HepG2 (cell line): ENCODE measurements around the gene SRSF10. TPM values are rescaled to one million over a fixed set of nuclear protein-coding genes. Genes with fewer than 3 reads are reported as not detected.

ENCODE experiments used
- ARHGAP35 ChIP-seq: sonication (generic); formaldehyde crosslinking; IDR thresholded peaks from 2 replicates; pipeline ENCODE4 v1.9.0; 2022; ENCODE audit warnings: mild to moderate bottlenecking, inconsistent platforms, moderate library complexity, missing genetic modification reagents, borderline replicate concordance
- CBX2 ChIP-seq, 2 experiments: fragments of 200-600 bp in 1 of 2; sonication (generic); formaldehyde crosslinking in 1 of 2; IDR thresholded peaks; 2 replicates each; pipeline versions ENCODE4 v1.7.0 to v1.8.1; 2018 to 2022; ENCODE audit warnings: low read depth in 2 of 2, low read length in 1 of 2, mild to moderate bottlenecking in 1 of 2, missing genetic modification reagents in 1 of 2
- EHMT2 ChIP-seq: fragments of 200-600 bp; sonication (generic); IDR thresholded peaks from 2 replicates; pipeline ENCODE4 v1.7.0; 2017; ENCODE audit warnings: antibody characterized with exemption, low read depth, low read length, borderline replicate concordance
- JARID2 ChIP-seq: sonication (generic); formaldehyde crosslinking; IDR thresholded peaks from 2 replicates; pipeline ENCODE4 v1.8.1; 2023; ENCODE audit warnings: missing genetic modification reagents, inconsistent platforms; ENCODE audit not compliant: insufficient replicate concordance
- MAFG ChIP-seq: sonication (generic); formaldehyde crosslinking; IDR thresholded peaks from 2 replicates; pipeline ENCODE4 v1.5.1; 2020; ENCODE audit warnings: mild to moderate bottlenecking, missing genetic modification reagents
- MIER2 ChIP-seq: IDR thresholded peaks from 2 replicates; pipeline ENCODE4 v1.6.1; 2016; ENCODE audit warnings: missing biosample characterization, missing genetic modification reagents
- RFXAP ChIP-seq: sonication (generic); formaldehyde crosslinking; IDR thresholded peaks from 2 replicates; pipeline ENCODE4 v1.4.0; 2020; ENCODE audit warnings: missing genetic modification reagents, borderline replicate concordance
- RXRA ChIP-seq: sonication (generic); formaldehyde crosslinking; IDR thresholded peaks from 2 replicates; pipeline ENCODE4 v1.5.1; 2020; ENCODE audit warnings: missing genetic modification reagents
- TBX3 ChIP-seq: fragments of 450-650 bp; IDR thresholded peaks from 2 replicates; pipeline ENCODE4 v1.6.1; 2017; ENCODE audit warnings: antibody characterized with exemption, mild to moderate bottlenecking, inconsistent platforms, borderline replicate concordance
- ZFAT ChIP-seq: sonication (generic); formaldehyde crosslinking; conservative IDR thresholded peaks from 2 replicates; pipeline ENCODE4 v1.8.1; 2023; ENCODE audit warnings: missing genetic modification reagents, inconsistent platforms
- ZNF337 ChIP-seq: sonication (generic); formaldehyde crosslinking; IDR thresholded peaks from 2 replicates; pipeline ENCODE4 v1.5.1; 2020; ENCODE audit warnings: missing genetic modification reagents, low read depth, mild to moderate bottlenecking, borderline replicate concordance
- ZNF350 ChIP-seq: sonication (generic); formaldehyde crosslinking; IDR thresholded peaks from 2 replicates; pipeline ENCODE4 v1.4.0; 2020; ENCODE audit warnings: mild to moderate bottlenecking, low read depth, missing genetic modification reagents, borderline replicate concordance
- ZNF567 ChIP-seq: sonication (generic); formaldehyde crosslinking; IDR thresholded peaks from 2 replicates; pipeline ENCODE4 v1.8.1; 2023; ENCODE audit warnings: mild to moderate bottlenecking, missing genetic modification reagents, borderline replicate concordance
- ZNF607 ChIP-seq: sonication (generic); formaldehyde crosslinking; IDR thresholded peaks from 2 replicates; pipeline ENCODE4 v1.5.1; 2020; ENCODE audit warnings: missing genetic modification reagents, mild to moderate bottlenecking, borderline replicate concordance
- polyA plus RNA-seq, 8 experiments: library from polyadenylated mRNA; depleted of rRNA in 3 of 8; stranded (reverse) in 7 of 8; unstranded in 1 of 8; fragments of >200 nt; fragmentation: Illumina TruSeq in 4 of 8; extraction: Trizol in 4 of 8; gene quantifications; 2 replicates each; pipeline versions ENCODE4 v1.2.1 to v1.2.3, GENCODE V29; 2011 to 2016; ENCODE audit warnings: low read depth in 4 of 8, missing spikeins in 1 of 8, mixed read lengths in 1 of 8; ENCODE audit not compliant: insufficient read depth in 1 of 8
- total RNA-seq, 5 experiments: library from RNA; depleted of rRNA; stranded (reverse); fragments of >200 nt; fragmentation: Illumina TruSeq; extraction: Trizol; gene quantifications; 2 replicates each; pipeline ENCODE4 v1.2.3, GENCODE V29; 2016; ENCODE audit warnings: low read depth in 1 of 5
- TF ChIP-seq, protein P1 (sequence below): sonication (generic); formaldehyde crosslinking; conservative IDR thresholded peaks from 2 replicates; pipeline ENCODE4 v1.4.0; 2020; ENCODE audit warnings: mild to moderate bottlenecking, missing genetic modification reagents, moderate library complexity
- TF ChIP-seq, protein P2 (sequence below): sonication (generic); formaldehyde crosslinking; IDR thresholded peaks from 2 replicates; pipeline ENCODE4 v1.5.0; 2020; ENCODE audit warnings: mild to moderate bottlenecking, missing genetic modification reagents
- TF ChIP-seq, protein P3 (sequence below): sonication (generic); formaldehyde crosslinking; IDR thresholded peaks from 2 replicates; pipeline ENCODE4 v1.5.0; 2020; ENCODE audit warnings: missing genetic modification reagents
- TF ChIP-seq, protein P4 (sequence below): sonication (generic); formaldehyde crosslinking; IDR thresholded peaks from 2 replicates; pipeline ENCODE4 v1.5.0; 2020; ENCODE audit warnings: mild to moderate bottlenecking, missing genetic modification reagents

SRSF10 gene
- total and polyA plus RNA-seq, 2 of the 13 experiments (the other 11 are each of a cell fraction or from before 2014, with no cell fraction given) = 126 to 186 TPM

DNA sequence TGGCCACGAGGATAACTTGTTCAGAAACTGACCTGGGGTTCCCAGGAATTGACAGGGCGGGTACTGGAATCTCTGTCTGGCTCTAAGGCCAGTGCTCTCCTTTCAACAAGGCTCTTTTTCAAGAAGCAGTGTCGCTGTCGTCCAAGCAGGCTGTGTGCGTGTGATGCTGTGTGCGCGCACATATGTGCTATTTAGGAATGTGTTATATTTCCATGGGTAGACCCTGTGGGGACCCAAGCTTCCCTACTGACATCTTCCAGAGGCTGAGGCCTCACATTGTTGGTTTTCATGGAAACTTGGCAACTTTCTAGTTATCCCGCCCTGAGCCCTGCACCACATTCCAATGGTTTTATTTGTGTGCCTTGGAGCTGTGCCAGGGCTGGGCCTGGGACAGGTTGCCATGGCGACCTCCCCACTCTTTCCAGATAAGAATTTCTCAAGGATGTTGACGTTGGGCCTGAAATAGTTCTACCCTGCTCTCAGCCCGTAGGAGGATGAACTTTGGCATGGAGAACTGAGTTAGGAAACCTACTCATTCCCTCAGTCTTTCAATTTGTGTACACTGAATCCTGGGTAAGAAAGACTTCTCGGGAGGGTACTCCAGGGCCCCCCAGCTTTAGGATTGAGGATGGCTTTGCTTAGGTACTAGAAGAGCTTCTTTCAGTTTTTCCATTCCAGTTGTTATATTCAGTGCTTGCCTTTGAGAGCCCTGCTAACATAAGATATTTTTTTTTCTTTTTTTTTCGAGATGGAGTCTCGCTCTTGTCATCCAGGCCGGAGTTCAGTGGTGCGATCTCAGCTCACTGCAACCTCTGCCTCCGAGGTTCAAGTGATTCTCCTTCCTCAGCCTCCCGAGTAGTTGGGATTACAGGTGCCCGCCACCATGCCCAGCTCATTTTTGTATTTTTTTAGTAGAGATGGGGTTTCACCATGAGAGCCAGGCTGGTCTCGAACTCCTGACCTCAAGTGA lies 38.8 kb upstream of the SRSF10 start (continued):
- TF ChIP-seq, protein P1, sequence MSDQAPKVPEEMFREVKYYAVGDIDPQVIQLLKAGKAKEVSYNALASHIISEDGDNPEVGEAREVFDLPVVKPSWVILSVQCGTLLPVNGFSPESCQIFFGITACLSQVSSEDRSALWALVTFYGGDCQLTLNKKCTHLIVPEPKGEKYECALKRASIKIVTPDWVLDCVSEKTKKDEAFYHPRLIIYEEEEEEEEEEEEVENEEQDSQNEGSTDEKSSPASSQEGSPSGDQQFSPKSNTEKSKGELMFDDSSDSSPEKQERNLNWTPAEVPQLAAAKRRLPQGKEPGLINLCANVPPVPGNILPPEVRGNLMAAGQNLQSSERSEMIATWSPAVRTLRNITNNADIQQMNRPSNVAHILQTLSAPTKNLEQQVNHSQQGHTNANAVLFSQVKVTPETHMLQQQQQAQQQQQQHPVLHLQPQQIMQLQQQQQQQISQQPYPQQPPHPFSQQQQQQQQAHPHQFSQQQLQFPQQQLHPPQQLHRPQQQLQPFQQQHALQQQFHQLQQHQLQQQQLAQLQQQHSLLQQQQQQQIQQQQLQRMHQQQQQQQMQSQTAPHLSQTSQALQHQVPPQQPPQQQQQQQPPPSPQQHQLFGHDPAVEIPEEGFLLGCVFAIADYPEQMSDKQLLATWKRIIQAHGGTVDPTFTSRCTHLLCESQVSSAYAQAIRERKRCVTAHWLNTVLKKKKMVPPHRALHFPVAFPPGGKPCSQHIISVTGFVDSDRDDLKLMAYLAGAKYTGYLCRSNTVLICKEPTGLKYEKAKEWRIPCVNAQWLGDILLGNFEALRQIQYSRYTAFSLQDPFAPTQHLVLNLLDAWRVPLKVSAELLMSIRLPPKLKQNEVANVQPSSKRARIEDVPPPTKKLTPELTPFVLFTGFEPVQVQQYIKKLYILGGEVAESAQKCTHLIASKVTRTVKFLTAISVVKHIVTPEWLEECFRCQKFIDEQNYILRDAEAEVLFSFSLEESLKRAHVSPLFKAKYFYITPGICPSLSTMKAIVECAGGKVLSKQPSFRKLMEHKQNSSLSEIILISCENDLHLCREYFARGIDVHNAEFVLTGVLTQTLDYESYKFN (CRISPR knock-in tag) = peak; percentile 90
- TF ChIP-seq, protein P2, sequence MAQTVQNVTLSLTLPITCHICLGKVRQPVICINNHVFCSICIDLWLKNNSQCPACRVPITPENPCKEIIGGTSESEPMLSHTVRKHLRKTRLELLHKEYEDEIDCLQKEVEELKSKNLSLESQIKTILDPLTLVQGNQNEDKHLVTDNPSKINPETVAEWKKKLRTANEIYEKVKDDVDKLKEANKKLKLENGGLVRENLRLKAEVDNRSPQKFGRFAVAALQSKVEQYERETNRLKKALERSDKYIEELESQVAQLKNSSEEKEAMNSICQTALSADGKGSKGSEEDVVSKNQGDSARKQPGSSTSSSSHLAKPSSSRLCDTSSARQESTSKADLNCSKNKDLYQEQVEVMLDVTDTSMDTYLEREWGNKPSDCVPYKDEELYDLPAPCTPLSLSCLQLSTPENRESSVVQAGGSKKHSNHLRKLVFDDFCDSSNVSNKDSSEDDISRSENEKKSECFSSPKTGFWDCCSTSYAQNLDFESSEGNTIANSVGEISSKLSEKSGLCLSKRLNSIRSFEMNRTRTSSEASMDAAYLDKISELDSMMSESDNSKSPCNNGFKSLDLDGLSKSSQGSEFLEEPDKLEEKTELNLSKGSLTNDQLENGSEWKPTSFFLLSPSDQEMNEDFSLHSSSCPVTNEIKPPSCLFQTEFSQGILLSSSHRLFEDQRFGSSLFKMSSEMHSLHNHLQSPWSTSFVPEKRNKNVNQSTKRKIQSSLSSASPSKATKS (CRISPR knock-in tag) = no peak
- TF ChIP-seq ZFAT (no peak), EHMT2 (no peak; the same call in 1 of the 2 replicates), ZNF350 (CRISPR knock-in tag) (peak; percentile 68; the same call in 1 of the 2 replicates), JARID2 (CRISPR knock-in tag) (peak; percentile 69), MIER2 (CRISPR knock-in tag) (0 out of 2 replicates have a peak, but pooled peaks have one; percentile 26), TBX3 (no peak), MAFG (CRISPR knock-in tag) (no peak), CBX2 (IDR thresholded peaks at IDR 0.05; ENCODE audit: low read depth, low read length) (no peak), CBX2 (CRISPR knock-in tag; IDR thresholded peaks at IDR 0.05; ENCODE audit: low read depth) (no peak), ZNF567 (CRISPR knock-in tag) (no peak), ARHGAP35 (CRISPR knock-in tag) (no peak), RXRA (CRISPR knock-in tag) (peak; percentile 85), RFXAP (CRISPR knock-in tag) (peak; percentile 60; the same call in 1 of the 2 replicates), ZNF607 (CRISPR knock-in tag) (no peak), ZNF337 (CRISPR knock-in tag) (0 out of 2 replicates have a peak, but pooled peaks have one; percentile 27)
- TF ChIP-seq, protein P3, sequence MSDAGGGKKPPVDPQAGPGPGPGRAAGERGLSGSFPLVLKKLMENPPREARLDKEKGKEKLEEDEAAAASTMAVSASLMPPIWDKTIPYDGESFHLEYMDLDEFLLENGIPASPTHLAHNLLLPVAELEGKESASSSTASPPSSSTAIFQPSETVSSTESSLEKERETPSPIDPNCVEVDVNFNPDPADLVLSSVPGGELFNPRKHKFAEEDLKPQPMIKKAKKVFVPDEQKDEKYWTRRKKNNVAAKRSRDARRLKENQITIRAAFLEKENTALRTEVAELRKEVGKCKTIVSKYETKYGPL (CRISPR knock-in tag) = no peak
- TF ChIP-seq, protein P4, sequence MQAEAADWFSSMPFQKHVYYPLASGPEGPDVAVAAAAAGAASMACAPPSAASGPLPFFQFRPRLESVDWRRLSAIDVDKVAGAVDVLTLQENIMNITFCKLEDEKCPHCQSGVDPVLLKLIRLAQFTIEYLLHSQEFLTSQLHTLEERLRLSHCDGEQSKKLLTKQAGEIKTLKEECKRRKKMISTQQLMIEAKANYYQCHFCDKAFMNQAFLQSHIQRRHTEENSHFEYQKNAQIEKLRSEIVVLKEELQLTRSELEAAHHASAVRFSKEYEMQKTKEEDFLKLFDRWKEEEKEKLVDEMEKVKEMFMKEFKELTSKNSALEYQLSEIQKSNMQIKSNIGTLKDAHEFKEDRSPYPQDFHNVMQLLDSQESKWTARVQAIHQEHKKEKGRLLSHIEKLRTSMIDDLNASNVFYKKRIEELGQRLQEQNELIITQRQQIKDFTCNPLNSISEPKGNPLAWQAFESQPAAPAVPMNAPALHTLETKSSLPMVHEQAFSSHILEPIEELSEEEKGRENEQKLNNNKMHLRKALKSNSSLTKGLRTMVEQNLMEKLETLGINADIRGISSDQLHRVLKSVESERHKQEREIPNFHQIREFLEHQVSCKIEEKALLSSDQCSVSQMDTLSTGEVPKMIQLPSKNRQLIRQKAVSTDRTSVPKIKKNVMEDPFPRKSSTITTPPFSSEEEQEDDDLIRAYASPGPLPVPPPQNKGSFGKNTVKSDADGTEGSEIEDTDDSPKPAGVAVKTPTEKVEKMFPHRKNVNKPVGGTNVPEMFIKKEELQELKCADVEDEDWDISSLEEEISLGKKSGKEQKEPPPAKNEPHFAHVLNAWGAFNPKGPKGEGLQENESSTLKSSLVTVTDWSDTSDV (CRISPR knock-in tag) = no peak
